ENCODE measurements around the gene SRM. TPM values are rescaled to one million over a fixed set of nuclear protein-coding genes. Genes with fewer than 3 reads are reported as not detected.
A peak's percentile ranks its signal among the peaks of the same experiment; 100 is the strongest.

Gene SRM
- total and polyA plus RNA-seq, 2 of the 13 experiments (the other 11 are each of a cell fraction or from before 2014, with no cell fraction given) = 27.9 to 31.8 TPM

DNA sequence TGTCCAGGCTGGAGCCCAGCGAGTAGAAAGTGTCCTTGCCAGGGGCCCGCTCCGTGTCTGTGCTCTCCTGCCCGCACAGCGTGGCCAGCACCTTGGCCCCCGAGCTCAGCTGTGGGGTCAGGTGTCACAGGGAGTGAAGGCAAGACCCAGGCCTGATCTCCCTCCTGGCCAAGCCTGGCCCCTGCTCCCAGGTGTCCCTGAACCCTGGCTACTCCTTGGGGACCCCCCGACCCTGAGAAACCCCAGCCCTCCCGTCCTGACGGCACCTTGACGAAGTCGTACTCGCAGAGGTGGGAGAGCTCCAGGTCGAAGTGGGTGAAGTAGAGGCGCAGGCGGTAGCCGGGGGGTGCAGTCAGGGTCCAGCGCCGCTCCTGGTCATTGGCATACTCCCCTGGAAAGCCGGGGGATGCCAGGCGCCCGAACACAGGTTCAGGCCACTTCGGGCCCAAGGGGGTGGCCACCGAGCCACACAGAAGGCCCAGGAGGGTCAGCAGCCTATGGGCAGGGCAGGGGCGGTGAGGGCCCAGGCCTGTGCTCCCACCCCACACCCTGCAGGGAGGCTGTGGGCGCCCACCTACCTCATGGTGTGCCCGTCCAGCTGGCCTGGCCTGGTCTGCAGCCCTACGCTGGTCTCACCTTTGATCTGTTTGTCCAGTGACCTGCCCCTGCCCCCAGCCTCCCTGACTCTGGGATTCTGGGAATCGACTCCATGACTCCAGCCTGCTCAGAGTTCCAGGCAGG lies 13.0 kb downstream of the SRM start, which contains the start of gene MASP2 (continued):
- TF ChIP-seq, protein P1, sequence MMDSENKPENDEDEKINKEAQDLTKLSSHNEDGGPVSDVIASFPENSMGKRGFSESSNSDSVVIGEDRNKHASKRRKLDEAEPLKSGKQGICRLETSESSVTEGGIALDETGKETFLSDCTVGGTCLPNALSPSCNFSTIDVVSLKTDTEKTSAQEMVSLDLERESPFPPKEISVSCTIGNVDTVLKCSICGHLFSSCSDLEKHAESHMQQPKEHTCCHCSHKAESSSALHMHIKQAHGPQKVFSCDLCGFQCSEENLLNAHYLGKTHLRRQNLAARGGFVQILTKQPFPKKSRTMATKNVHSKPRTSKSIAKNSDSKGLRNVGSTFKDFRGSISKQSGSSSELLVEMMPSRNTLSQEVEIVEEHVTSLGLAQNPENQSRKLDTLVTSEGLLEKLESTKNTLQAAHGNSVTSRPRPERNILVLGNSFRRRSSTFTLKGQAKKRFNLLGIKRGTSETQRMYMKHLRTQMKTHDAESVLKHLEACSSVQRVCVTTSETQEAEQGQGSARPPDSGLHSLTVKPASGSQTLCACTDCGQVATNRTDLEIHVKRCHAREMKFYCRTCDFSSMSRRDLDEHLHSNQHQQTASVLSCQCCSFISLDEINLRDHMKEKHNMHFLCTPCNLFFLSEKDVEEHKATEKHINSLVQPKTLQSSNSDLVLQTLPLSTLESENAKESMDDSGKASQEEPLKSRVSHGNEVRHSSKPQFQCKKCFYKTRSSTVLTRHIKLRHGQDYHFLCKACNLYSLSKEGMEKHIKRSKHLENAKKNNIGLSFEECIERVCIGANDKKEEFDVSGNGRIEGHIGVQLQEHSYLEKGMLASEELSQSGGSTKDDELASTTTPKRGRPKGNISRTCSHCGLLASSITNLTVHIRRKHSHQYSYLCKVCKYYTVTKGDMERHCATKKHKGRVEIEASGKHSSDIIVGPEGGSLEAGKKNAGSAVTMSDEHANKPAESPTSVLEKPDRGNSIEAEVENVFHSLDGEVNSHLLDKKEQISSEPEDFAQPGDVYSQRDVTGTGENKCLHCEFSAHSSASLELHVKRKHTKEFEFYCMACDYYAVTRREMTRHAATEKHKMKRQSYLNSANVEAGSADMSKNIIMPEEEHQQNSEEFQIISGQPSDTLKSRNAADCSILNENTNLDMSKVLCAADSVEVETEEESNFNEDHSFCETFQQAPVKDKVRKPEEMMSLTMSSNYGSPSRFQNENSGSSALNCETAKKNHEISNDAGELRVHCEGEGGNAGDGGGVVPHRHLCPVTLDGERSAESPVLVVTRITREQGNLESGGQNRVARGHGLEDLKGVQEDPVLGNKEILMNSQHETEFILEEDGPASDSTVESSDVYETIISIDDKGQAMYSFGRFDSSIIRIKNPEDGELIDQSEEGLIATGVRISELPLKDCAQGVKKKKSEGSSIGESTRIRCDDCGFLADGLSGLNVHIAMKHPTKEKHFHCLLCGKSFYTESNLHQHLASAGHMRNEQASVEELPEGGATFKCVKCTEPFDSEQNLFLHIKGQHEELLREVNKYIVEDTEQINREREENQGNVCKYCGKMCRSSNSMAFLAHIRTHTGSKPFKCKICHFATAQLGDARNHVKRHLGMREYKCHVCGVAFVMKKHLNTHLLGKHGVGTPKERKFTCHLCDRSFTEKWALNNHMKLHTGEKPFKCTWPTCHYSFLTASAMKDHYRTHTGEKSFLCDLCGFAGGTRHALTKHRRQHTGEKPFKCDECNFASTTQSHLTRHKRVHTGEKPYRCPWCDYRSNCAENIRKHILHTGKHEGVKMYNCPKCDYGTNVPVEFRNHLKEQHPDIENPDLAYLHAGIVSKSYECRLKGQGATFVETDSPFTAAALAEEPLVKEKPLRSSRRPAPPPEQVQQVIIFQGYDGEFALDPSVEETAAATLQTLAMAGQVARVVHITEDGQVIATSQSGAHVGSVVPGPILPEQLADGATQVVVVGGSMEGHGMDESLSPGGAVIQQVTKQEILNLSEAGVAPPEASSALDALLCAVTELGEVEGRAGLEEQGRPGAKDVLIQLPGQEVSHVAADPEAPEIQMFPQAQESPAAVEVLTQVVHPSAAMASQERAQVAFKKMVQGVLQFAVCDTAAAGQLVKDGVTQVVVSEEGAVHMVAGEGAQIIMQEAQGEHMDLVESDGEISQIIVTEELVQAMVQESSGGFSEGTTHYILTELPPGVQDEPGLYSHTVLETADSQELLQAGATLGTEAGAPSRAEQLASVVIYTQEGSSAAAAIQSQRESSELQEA (CRISPR knock-in tag; IDR thresholded peaks at IDR 0.05; ENCODE audit: not compliant biosample characterization) = peak; percentile 50
- no peak for TF ChIP-seq TEAD3 (CRISPR knock-in tag; optimal IDR thresholded peaks at IDR 0.05; ENCODE audit: borderline replicate concordance)
- no peak for TF ChIP-seq KLF15 (CRISPR knock-in tag; IDR thresholded peaks at IDR 0.05; ENCODE audit: borderline replicate concordance)
- TF ChIP-seq SKI (IDR thresholded peaks at IDR 0.05; ENCODE audit: partially characterized antibody) = no peak
- TF ChIP-seq ZNF33B (CRISPR knock-in tag; IDR thresholded peaks at IDR 0.05) = no peak; the same call in 1 of the 2 replicates
- TF ChIP-seq, protein P2, sequence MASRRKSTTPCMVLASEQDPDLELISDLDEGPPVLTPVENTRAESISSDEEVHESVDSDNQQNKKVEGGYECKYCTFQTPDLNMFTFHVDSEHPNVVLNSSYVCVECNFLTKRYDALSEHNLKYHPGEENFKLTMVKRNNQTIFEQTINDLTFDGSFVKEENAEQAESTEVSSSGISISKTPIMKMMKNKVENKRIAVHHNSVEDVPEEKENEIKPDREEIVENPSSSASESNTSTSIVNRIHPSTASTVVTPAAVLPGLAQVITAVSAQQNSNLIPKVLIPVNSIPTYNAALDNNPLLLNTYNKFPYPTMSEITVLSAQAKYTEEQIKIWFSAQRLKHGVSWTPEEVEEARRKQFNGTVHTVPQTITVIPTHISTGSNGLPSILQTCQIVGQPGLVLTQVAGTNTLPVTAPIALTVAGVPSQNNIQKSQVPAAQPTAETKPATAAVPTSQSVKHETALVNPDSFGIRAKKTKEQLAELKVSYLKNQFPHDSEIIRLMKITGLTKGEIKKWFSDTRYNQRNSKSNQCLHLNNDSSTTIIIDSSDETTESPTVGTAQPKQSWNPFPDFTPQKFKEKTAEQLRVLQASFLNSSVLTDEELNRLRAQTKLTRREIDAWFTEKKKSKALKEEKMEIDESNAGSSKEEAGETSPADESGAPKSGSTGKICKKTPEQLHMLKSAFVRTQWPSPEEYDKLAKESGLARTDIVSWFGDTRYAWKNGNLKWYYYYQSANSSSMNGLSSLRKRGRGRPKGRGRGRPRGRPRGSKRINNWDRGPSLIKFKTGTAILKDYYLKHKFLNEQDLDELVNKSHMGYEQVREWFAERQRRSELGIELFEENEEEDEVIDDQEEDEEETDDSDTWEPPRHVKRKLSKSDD (CRISPR knock-in tag; IDR thresholded peaks at IDR 0.05; ENCODE audit: low read depth) = no peak
- TF ChIP-seq DR1 (CRISPR knock-in tag; IDR thresholded peaks at IDR 0.05) = peak; percentile 70
- TF ChIP-seq, protein P3, sequence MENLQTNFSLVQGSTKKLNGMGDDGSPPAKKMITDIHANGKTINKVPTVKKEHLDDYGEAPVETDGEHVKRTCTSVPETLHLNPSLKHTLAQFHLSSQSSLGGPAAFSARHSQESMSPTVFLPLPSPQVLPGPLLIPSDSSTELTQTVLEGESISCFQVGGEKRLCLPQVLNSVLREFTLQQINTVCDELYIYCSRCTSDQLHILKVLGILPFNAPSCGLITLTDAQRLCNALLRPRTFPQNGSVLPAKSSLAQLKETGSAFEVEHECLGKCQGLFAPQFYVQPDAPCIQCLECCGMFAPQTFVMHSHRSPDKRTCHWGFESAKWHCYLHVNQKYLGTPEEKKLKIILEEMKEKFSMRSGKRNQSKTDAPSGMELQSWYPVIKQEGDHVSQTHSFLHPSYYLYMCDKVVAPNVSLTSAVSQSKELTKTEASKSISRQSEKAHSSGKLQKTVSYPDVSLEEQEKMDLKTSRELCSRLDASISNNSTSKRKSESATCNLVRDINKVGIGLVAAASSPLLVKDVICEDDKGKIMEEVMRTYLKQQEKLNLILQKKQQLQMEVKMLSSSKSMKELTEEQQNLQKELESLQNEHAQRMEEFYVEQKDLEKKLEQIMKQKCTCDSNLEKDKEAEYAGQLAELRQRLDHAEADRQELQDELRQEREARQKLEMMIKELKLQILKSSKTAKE (CRISPR knock-in tag; IDR thresholded peaks at IDR 0.05; ENCODE audit: borderline replicate concordance) = no peak
- no peak for TF ChIP-seq TAF15 (IDR thresholded peaks at IDR 0.05; ENCODE audit: low read depth, low read length, poor library complexity, severe bottlenecking)
- TF ChIP-seq ZNF207 (IDR thresholded peaks at IDR 0.05; ENCODE audit: borderline replicate concordance) = no peak
- TF ChIP-seq, protein P4, sequence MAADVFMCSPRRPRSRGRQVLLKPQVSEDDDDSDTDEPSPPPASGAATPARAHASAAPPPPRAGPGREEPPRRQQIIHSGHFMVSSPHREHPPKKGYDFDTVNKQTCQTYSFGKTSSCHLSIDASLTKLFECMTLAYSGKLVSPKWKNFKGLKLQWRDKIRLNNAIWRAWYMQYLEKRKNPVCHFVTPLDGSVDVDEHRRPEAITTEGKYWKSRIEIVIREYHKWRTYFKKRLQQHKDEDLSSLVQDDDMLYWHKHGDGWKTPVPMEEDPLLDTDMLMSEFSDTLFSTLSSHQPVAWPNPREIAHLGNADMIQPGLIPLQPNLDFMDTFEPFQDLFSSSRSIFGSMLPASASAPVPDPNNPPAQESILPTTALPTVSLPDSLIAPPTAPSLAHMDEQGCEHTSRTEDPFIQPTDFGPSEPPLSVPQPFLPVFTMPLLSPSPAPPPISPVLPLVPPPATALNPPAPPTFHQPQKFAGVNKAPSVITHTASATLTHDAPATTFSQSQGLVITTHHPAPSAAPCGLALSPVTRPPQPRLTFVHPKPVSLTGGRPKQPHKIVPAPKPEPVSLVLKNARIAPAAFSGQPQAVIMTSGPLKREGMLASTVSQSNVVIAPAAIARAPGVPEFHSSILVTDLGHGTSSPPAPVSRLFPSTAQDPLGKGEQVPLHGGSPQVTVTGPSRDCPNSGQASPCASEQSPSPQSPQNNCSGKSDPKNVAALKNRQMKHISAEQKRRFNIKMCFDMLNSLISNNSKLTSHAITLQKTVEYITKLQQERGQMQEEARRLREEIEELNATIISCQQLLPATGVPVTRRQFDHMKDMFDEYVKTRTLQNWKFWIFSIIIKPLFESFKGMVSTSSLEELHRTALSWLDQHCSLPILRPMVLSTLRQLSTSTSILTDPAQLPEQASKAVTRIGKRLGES (CRISPR knock-in tag; IDR thresholded peaks at IDR 0.05; ENCODE audit: borderline replicate concordance) = no peak
